ENCODE results near the gene TK2. TPM values are rescaled to one million over a fixed set of nuclear protein-coding genes. Genes with fewer than 3 reads are reported as not detected.

TK2 gene
- total and polyA plus RNA-seq, 11 donors = 9.4 to 29.4 (median 17.3) TPM

DNA sequence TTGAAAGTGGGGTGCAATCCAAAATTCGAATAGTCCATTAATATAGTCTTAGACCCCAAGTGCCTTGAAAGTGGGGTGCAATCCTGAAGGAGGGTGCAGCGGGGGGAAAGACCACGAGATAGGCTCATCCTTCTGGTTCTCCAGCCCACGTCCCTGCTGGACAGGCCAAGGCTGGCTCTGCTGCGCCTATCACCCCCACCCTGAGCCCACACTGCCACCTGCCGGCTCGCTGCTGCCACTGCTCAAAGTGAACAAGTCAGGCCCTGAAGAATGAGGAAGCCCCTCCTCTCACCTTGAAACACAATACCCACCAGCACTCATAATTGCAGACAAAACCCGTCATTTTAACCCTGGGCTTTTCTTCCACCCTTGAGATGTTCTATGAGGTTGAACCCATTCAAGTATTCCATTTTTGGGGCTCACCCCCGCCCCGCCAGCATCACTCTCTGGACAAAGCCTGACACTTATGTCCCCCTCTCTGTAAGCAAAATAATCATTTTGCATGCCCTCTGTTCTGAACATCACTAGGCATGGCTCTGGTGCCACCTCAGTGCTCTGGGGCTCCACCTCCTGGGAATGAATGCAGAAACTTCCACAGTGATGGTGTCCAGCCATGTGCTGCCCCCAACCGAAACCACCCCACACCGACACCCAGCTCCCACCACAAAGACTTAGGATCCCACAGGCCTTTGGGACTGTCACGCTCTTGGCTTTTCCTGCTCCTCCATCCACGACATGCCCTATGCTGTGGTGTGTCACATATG is 66.1 kb downstream of the TK2 start:
- Histone ChIP-seq H3K4me3 (no peak overlapping the region), H3K27me3 (no peaks in the 10 kb centered on the region), H3K36me3 (no peaks in the 10 kb centered on the region), H3K4me1 (peaks cover 0 to 30% (median 11%) of the 10 kb centered on the region in 12 donors), H3K27ac (no peak overlapping the region), H3K9me3 (peaks cover 0 to 5% (median 0%) of the 10 kb centered on the region in 12 donors)
- TF ChIP-seq POLR2A (IDR thresholded peaks at IDR 0.05) = no peak
- TF ChIP-seq CTCF (IDR thresholded peaks at IDR 0.05) = peak; percentile 86 to 97 (median 93)
- intact Hi-C loops (cut with DNase I) = loop anchor here (1.0 to 10.0 kb wide), 9 partner anchors 71 to 142 kb away; partner anchors contain the start of genes CKLF (in 1 of the 10) and TK2 (in 1 of the 10)
- DNase-seq (peak; percentile 77 to 92 (median 80)), ATAC-seq (peak; percentile 66 to 84 (median 77))
- 42 to 44% (median 42%) methylated on average over 14 of the region's 14 CpGs for WGBS, 4 donors

- no peaks in the 10 kb centered on the region for H3K27me3 ChIP-seq
- no peak overlapping the region for H3K4me3 ChIP-seq
- no peak for ATAC-seq
- H3K36me3 ChIP-seq = no peaks in the 10 kb centered on the region
- 77 to 82% (median 77%) methylated on average over 6 to 7 of the region's 7 CpGs for WGBS, 4 donors
- TF ChIP-seq CTCF (IDR thresholded peaks at IDR 0.05) (no peak), POLR2A (IDR thresholded peaks at IDR 0.05) (no peak)
- H3K27ac ChIP-seq = no peak overlapping the region
- DNase-seq = no peak
- H3K4me1 ChIP-seq = peaks cover 0 to 26% (median 11%) of the 10 kb centered on the region in 12 donors
- H3K9me3 ChIP-seq = no peaks in the 10 kb centered on the region
- intact Hi-C loops (cut with DNase I) = loop anchor here (2.0 to 10.0 kb wide), 5 partner anchors 73 to 140 kb away; partner anchors contain the start of genes CKLF (in 1 of the 10) and TK2 (in 1 of the 10)
These were observed 68.0 kb downstream of the TK2 start for GRCh38 chr16:66481943-66482390.

DNA sequence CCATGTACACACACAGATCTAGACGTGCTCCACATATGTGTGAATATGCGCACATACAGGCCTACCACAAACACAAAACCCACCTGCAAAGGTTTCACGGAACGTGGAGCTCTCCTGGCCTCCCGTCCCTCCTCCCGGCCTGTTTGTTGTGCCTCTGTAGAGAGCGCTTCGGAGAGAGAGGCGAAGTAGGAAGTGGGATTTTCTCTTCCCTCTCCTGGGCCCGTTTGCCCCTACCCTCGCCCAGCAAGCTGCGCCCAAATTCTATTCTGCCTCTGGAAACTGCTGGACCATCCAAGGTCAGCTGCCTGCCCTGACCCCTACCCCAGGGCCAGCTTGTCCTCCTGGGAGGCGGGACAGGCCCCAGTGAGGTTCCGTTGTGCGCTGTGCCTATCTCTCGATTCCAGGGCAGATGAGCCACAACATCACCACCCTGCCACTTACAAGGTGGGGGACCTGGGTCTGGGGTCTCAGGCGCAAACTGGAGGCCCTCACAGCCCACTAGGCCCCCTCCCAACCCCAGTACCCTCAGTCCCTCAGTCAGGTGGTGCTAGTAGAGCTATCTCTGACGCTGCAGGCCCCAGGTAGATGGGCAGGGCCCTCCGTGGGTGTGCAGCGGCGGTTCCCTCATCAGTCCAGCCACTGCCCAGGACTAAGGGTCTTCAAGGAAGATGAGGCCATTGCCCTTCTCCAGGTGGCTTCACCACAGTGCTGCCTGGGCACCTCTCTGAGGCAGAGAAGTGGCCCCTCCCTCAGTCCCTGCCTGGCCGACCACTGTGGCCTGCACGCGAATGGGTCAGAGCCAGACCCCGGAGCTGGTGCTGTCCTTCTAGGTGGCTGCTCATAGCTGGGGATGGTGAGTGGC is 68.6 kb downstream of the TK2 start:
- Histone ChIP-seq H3K4me3 (no peak overlapping the region), H3K9me3 (no peaks in the 10 kb centered on the region), H3K27me3 (no peaks in the 10 kb centered on the region), H3K4me1 (peaks cover 0 to 19% (median 6%) of the 10 kb centered on the region in 12 donors), H3K36me3 (no peaks in the 10 kb centered on the region), H3K27ac (no peak overlapping the region)
- intact Hi-C loops (cut with DNase I) = loop anchor here (2.0 to 10.0 kb wide), 5 partner anchors 73 to 139 kb away; partner anchors contain the start of genes CKLF (in 1 of the 10) and TK2 (in 1 of the 10)
- TF ChIP-seq POLR2A (IDR thresholded peaks at IDR 0.05) (no peak), CTCF (IDR thresholded peaks at IDR 0.05) (no peak)
- 93 to 95% (median 94%) methylated on average over 21 to 25 of the region's 25 CpGs for WGBS, 4 donors
- peak in 1 of 5 donors; percentile 14 for DNase-seq
- ATAC-seq = no peak

Data from heart left ventricle (tissue), 16 donors.